Raji (cell line): ENCODE measurements around the gene THAP2.

Experiments
- POLR2A ChIP-seq: IDR thresholded peaks from 2 replicates; pipeline ENCODE4 v1.6.1; 2011; ENCODE audit warnings: low read depth, low read length, control low read depth; ENCODE audit not compliant: insufficient read depth

THAP2 gene

GRCh38 chr12:71685312-71685906 is 21.3 kb downstream of the THAP2 start:
- TF ChIP-seq POLR2A = no peak

- TF ChIP-seq POLR2A = peak; percentile 94
These were observed 22.0 kb downstream of the THAP2 start, which contains the start of gene TMEM19 for GRCh38 chr12:71685914-71686657. TSS of gene TMEM19 (plus strand) at chr12:71686082. CDS start at chr12:71686681, 599 bp downstream.

GRCh38 chr12:71686658-71687025 is 22.5 kb downstream of the THAP2 start:
- TF ChIP-seq POLR2A = no peak

GRCh38 chr12:71688961-71689570 is 25.0 kb downstream of the THAP2 start:
- TF ChIP-seq POLR2A = no peak

- TF ChIP-seq POLR2A = no peak
These were observed 27.5 kb downstream of the THAP2 start for GRCh38 chr12:71691504-71692129.

GRCh38 chr12:71693126-71693525 is 29.0 kb downstream of the THAP2 start:
- no peak for TF ChIP-seq POLR2A

- TF ChIP-seq POLR2A = 0 out of 2 replicates have a peak, but pooled peaks have one; percentile 45
These were observed 30.2 kb downstream of the THAP2 start for GRCh38 chr12:71694099-71694820.

GRCh38 chr12:71695782-71696181 is 31.7 kb downstream of the THAP2 start:
- TF ChIP-seq POLR2A = no peak

GRCh38 chr12:71702590-71702989 is 38.5 kb downstream of the THAP2 start:
- no peak for TF ChIP-seq POLR2A

- TF ChIP-seq POLR2A = no peak
These were observed 39.1 kb downstream of the THAP2 start for GRCh38 chr12:71703206-71703605.

- TF ChIP-seq POLR2A = no peak
These were observed 40.8 kb downstream of the THAP2 start for GRCh38 chr12:71704920-71705319.

- TF ChIP-seq POLR2A = no peak
These were observed 44.6 kb downstream of the THAP2 start for GRCh38 chr12:71708658-71709057.

- TF ChIP-seq POLR2A = no peak
These were observed 46.4 kb downstream of the THAP2 start for GRCh38 chr12:71710276-71711125.

GRCh38 chr12:71718611-71719010 is 54.5 kb downstream of the THAP2 start:
- TF ChIP-seq POLR2A = no peak
